SK-N-SH treated with all-trans-retinoic acid at 6 μM for 48 hours (cell line): ENCODE measurements around the gene LAMA5.

ENCODE experiments used
- ATAC-seq: fragments of 200-7000 bp; cut with Tn5 transposase; 3 replicates; pipeline ENCODE4 v1.9.1; 2020; ENCODE audit warnings: mild to moderate bottlenecking, moderate library complexity
- BACH2 ChIP-seq: fragments of 250-450 bp; sonication (Bioruptor Pico); IDR thresholded peaks from 2 replicates; pipeline ENCODE4 v1.9.0; 2021; ENCODE audit warnings: mild to moderate bottlenecking, borderline replicate concordance
- CSDC2 ChIP-seq: fragments of 250-450 bp; sonication (Bioruptor Pico); IDR thresholded peaks from 2 replicates; pipeline ENCODE4 v1.5.0; 2020; ENCODE audit warnings: mild to moderate bottlenecking, moderate library complexity
- ESRRG ChIP-seq: fragments of 250-450 bp; sonication (Bioruptor Pico); IDR thresholded peaks from 2 replicates; pipeline ENCODE4 v1.6.1; 2021; ENCODE audit warnings: mild to moderate bottlenecking
- GLIS3 ChIP-seq: fragments of 250-450 bp; sonication (Bioruptor Pico); IDR thresholded peaks from 2 replicates; pipeline ENCODE4 v1.5.0; 2020; ENCODE audit warnings: mild to moderate bottlenecking, moderate library complexity
- ISL1 ChIP-seq: fragments of 250-450 bp; sonication (Bioruptor Pico); IDR thresholded peaks from 2 replicates; pipeline ENCODE4 v2.1.2; 2022; ENCODE audit warnings: mild to moderate bottlenecking, moderate library complexity
- OSR1 ChIP-seq: fragments of 250-450 bp; sonication (Bioruptor Pico); IDR thresholded peaks from 2 replicates; pipeline ENCODE4 v1.8.0; 2022; ENCODE audit warnings: moderate library complexity, mild to moderate bottlenecking, inconsistent platforms
- RARB ChIP-seq: fragments of 250-450 bp; sonication (Bioruptor Pico); IDR thresholded peaks from 2 replicates; pipeline ENCODE4 v1.8.0; 2021; ENCODE audit warnings: mild to moderate bottlenecking, moderate library complexity
- SNAI2 ChIP-seq: fragments of 250-450 bp; sonication (Bioruptor Pico); IDR thresholded peaks from 2 replicates; pipeline ENCODE4 v1.5.0; 2020; ENCODE audit warnings: mild to moderate bottlenecking, moderate library complexity
- TOX ChIP-seq: fragments of 250-450 bp; sonication (Bioruptor Pico); IDR thresholded peaks from 2 replicates; pipeline ENCODE4 v1.8.0; 2021; ENCODE audit warnings: mild to moderate bottlenecking, moderate library complexity, borderline replicate concordance
- ZFP3 ChIP-seq: fragments of 250-450 bp; sonication (Bioruptor Pico); IDR thresholded peaks from 2 replicates; pipeline ENCODE4 v1.5.0; 2020; ENCODE audit warnings: mild to moderate bottlenecking, moderate library complexity
- ZFP30 ChIP-seq: fragments of 450-650 bp; formaldehyde crosslinking; IDR thresholded peaks from 2 replicates; pipeline ENCODE4 v1.5.0; 2022; ENCODE audit warnings: mild to moderate bottlenecking, moderate library complexity
- ZNF70 ChIP-seq: fragments of 450-650 bp; formaldehyde crosslinking; IDR thresholded peaks from 2 replicates; pipeline ENCODE4 v1.5.0; 2020; ENCODE audit warnings: mild to moderate bottlenecking, moderate library complexity
- ZNF8 ChIP-seq: fragments of 450-650 bp; formaldehyde crosslinking; IDR thresholded peaks from 2 replicates; pipeline ENCODE4 v1.5.0; 2020; ENCODE audit warnings: mild to moderate bottlenecking, moderate library complexity
- TF ChIP-seq, protein P1 (sequence below): fragments of 250-450 bp; sonication (Bioruptor Pico); IDR thresholded peaks from 2 replicates; pipeline ENCODE4 v1.5.1; 2020; ENCODE audit warnings: low read depth, mild to moderate bottlenecking, moderate library complexity
- TF ChIP-seq, protein P2 (sequence below): fragments of 250-450 bp; sonication (Bioruptor Pico); IDR thresholded peaks from 2 replicates; pipeline ENCODE4 v1.8.0; 2021; ENCODE audit warnings: low read depth, mild to moderate bottlenecking, moderate library complexity, borderline replicate concordance
- TF ChIP-seq, protein P3 (sequence below): fragments of 250-450 bp; sonication (Bioruptor Pico); IDR thresholded peaks from 2 replicates; pipeline ENCODE4 v1.8.0; 2020; ENCODE audit warnings: mild to moderate bottlenecking, moderate library complexity, borderline replicate concordance
- TF ChIP-seq, protein P4 (sequence below): fragments of 250-450 bp; sonication (Bioruptor Pico); IDR thresholded peaks from 2 replicates; pipeline ENCODE4 v1.5.0; 2020; ENCODE audit warnings: mild to moderate bottlenecking, moderate library complexity

Gene LAMA5

DNA sequence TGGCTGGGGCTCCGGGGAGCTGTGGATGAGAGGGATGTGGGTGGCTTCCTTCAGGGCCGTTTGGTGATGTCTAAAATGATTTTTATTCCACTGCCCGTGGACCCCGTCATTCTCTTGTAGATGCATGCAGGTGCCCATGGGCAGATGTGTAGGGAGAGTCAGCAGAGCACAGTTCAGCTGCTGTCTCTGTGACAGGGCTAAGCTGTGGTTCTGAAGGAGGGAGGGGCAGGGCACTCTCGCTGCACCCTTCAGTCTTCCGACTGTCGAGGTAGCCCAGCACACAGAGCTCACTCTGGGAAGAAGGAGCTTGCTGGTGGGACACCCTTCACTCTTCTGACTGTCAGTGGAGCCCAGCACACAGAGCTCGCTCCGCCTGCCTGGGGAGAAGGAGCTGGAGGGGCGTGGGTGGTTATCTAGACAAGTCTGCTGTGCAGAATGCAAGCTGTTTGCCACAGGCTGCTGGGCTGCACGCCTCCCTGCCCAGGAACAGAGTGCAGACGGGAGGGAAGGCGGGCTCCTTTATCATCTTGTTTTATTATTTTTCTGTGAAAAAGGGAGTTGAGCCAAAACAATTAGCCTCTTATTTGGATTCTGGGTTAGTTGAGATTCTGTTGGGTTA is 92.7 kb downstream of the LAMA5 start:
- no peak for ATAC-seq
- TF ChIP-seq ZNF8 (CRISPR knock-in tag) (no peak), ZFP3 (no peak), ISL1 (no peak), CSDC2 (CRISPR knock-in tag) (no peak), OSR1 (CRISPR knock-in tag) (no peak), ESRRG (CRISPR knock-in tag) (no peak), TOX (CRISPR knock-in tag) (no peak), GLIS3 (no peak)
- TF ChIP-seq, protein P1, sequence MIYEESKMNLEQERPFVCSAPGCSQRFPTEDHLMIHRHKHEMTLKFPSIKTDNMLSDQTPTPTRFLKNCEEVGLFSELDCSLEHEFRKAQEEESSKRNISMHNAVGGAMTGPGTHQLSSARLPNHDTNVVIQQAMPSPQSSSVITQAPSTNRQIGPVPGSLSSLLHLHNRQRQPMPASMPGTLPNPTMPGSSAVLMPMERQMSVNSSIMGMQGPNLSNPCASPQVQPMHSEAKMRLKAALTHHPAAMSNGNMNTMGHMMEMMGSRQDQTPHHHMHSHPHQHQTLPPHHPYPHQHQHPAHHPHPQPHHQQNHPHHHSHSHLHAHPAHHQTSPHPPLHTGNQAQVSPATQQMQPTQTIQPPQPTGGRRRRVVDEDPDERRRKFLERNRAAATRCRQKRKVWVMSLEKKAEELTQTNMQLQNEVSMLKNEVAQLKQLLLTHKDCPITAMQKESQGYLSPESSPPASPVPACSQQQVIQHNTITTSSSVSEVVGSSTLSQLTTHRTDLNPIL (CRISPR knock-in tag): no peak
- TF ChIP-seq, protein P2, sequence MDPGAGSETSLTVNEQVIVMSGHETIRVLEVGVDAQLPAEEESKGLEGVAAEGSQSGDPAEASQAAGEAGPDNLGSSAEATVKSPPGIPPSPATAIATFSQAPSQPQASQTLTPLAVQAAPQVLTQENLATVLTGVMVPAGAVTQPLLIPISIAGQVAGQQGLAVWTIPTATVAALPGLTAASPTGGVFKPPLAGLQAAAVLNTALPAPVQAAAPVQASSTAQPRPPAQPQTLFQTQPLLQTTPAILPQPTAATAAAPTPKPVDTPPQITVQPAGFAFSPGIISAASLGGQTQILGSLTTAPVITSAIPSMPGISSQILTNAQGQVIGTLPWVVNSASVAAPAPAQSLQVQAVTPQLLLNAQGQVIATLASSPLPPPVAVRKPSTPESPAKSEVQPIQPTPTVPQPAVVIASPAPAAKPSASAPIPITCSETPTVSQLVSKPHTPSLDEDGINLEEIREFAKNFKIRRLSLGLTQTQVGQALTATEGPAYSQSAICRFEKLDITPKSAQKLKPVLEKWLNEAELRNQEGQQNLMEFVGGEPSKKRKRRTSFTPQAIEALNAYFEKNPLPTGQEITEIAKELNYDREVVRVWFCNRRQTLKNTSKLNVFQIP: no peak
- TF ChIP-seq, protein P3, sequence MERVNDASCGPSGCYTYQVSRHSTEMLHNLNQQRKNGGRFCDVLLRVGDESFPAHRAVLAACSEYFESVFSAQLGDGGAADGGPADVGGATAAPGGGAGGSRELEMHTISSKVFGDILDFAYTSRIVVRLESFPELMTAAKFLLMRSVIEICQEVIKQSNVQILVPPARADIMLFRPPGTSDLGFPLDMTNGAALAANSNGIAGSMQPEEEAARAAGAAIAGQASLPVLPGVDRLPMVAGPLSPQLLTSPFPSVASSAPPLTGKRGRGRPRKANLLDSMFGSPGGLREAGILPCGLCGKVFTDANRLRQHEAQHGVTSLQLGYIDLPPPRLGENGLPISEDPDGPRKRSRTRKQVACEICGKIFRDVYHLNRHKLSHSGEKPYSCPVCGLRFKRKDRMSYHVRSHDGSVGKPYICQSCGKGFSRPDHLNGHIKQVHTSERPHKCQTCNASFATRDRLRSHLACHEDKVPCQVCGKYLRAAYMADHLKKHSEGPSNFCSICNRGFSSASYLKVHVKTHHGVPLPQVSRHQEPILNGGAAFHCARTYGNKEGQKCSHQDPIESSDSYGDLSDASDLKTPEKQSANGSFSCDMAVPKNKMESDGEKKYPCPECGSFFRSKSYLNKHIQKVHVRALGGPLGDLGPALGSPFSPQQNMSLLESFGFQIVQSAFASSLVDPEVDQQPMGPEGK: no peak
- TF ChIP-seq, all 23 proteins: peak for 0

DNA sequence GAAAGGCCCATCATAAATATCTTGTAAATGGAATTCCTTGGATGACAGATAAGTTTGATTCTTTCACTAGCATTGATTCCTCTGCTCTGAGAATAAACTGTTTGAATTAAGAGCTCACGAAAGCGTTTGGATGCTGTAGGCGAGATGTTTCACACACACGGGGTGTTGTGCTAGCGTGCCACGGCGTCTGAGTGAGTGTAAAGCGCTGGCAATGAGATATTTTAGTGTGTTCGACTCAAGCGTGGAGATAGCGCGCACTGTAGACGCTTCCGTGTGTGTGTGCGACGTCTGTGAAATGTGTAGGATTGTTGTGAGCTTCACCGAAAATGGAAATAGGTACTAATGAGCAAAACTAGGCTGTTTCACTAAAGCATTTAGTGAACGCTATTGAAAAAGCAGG is 93.7 kb downstream of the LAMA5 start:
- no peak for ATAC-seq
- TF ChIP-seq SNAI2 (CRISPR knock-in tag): no peak
- TF ChIP-seq ZNF70 (CRISPR knock-in tag): no peak
- no peak for TF ChIP-seq RARB (CRISPR knock-in tag)
- TF ChIP-seq ISL1: no peak
- TF ChIP-seq, protein P2: no peak
- TF ChIP-seq BACH2 (CRISPR knock-in tag): no peak
- TF ChIP-seq, protein P3: no peak
- no peak for TF ChIP-seq ZFP30
- TF ChIP-seq, protein P1 (CRISPR knock-in tag): no peak

DNA sequence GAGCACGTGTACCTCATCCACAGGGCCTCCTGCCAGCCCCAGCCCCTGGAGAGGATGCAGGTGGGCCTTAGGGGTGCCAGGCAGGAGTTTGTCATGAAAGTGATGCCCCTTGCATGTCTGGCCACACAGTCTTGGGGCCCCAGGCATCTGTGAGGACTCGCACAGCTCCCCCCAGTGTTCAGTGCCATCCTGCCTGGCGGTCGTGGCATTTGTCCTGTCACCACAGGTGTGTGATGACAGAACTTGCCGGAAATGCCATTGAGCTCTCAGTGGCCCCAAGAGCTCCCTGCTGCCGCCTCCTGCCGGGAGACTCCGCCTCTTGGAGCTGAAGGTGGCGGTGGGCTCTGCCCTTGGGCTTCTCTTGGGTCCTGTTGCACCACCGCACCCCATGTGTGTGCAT is 94.9 kb downstream of the LAMA5 start:
- TF ChIP-seq BACH2 (CRISPR knock-in tag) (no peak), ZNF8 (CRISPR knock-in tag) (no peak), GLIS3 (no peak), OSR1 (CRISPR knock-in tag) (no peak)
- TF ChIP-seq, protein P4, sequence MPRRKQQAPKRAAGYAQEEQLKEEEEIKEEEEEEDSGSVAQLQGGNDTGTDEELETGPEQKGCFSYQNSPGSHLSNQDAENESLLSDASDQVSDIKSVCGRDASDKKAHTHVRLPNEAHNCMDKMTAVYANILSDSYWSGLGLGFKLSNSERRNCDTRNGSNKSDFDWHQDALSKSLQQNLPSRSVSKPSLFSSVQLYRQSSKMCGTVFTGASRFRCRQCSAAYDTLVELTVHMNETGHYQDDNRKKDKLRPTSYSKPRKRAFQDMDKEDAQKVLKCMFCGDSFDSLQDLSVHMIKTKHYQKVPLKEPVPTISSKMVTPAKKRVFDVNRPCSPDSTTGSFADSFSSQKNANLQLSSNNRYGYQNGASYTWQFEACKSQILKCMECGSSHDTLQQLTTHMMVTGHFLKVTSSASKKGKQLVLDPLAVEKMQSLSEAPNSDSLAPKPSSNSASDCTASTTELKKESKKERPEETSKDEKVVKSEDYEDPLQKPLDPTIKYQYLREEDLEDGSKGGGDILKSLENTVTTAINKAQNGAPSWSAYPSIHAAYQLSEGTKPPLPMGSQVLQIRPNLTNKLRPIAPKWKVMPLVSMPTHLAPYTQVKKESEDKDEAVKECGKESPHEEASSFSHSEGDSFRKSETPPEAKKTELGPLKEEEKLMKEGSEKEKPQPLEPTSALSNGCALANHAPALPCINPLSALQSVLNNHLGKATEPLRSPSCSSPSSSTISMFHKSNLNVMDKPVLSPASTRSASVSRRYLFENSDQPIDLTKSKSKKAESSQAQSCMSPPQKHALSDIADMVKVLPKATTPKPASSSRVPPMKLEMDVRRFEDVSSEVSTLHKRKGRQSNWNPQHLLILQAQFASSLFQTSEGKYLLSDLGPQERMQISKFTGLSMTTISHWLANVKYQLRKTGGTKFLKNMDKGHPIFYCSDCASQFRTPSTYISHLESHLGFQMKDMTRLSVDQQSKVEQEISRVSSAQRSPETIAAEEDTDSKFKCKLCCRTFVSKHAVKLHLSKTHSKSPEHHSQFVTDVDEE (CRISPR knock-in tag): no peak
- no peak for ATAC-seq
